Liver (tissue), 9 donors: ENCODE measurements around the gene SPPL2C. TPM values are rescaled to one million over a fixed set of nuclear protein-coding genes. Genes with fewer than 3 reads are reported as not detected.

Experiments
- DNase-seq: peaks from one replicate; pipeline ENCODE4 v3.0.0-alpha.2; 2017; ENCODE audit warnings: low spot score
- H3K27ac ChIP-seq, 2 donors: one replicate each; pipeline ENCODE4 v1.7.0; 2013; ENCODE audit warnings: inconsistent platforms in 2 of 2, low read length in 2 of 2, control low read depth in 1 of 2, low read depth in 1 of 2, mild to moderate bottlenecking in 1 of 2
- H3K27me3 ChIP-seq, 4 donors: one replicate each; pipeline versions ENCODE4 v1.6.1 to v1.7.0; 2013; ENCODE audit warnings: low read length in 3 of 4, inconsistent platforms in 1 of 4, mild to moderate bottlenecking in 1 of 4, moderate library complexity in 1 of 4; ENCODE audit not compliant: control insufficient read depth in 4 of 4, insufficient read depth in 4 of 4
- H3K36me3 ChIP-seq, 4 donors: one replicate each; pipeline versions ENCODE4 v1.6.1 to v1.7.0; 2013; ENCODE audit warnings: low read length in 3 of 4, mild to moderate bottlenecking in 3 of 4, low read depth in 1 of 4, moderate library complexity in 1 of 4; ENCODE audit not compliant: control insufficient read depth in 4 of 4, insufficient read depth in 3 of 4
- H3K4me1 ChIP-seq, 4 donors: one replicate each; pipeline versions ENCODE4 v1.6.1 to v1.7.0; 2013; ENCODE audit warnings: low read length in 3 of 4, mild to moderate bottlenecking in 3 of 4, moderate library complexity in 1 of 4; ENCODE audit not compliant: control insufficient read depth in 4 of 4, insufficient read depth in 4 of 4
- H3K4me3 ChIP-seq, 3 donors: one replicate each; pipeline versions ENCODE4 v1.6.1 to v1.7.0; 2013; ENCODE audit warnings: low read length in 3 of 3, control low read depth in 1 of 3, low read depth in 1 of 3, mild to moderate bottlenecking in 1 of 3
- H3K9ac ChIP-seq, 2 donors: one replicate each; pipeline ENCODE4 v1.7.0; 2013; ENCODE audit warnings: low read length in 2 of 2, mild to moderate bottlenecking in 2 of 2, moderate library complexity in 2 of 2, control low read depth in 1 of 2, low read depth in 1 of 2
- H3K9me3 ChIP-seq, 4 donors: one replicate each; pipeline versions ENCODE4 v1.6.1 to v1.7.0; 2013; ENCODE audit warnings: low read length in 3 of 4; ENCODE audit not compliant: control insufficient read depth in 4 of 4
- ATF3 ChIP-seq: IDR thresholded peaks from 2 replicates; pipeline ENCODE4 v1.6.1; 2016; ENCODE audit warnings: antibody characterized with exemption
- EGR1 ChIP-seq, 2 donors: IDR thresholded peaks; 2 replicates each; pipeline ENCODE4 v1.6.1; 2016 to 2018; ENCODE audit warnings: antibody characterized with exemption in 2 of 2, low read depth in 2 of 2
- FOXA1 ChIP-seq: IDR thresholded peaks from 2 replicates; pipeline ENCODE4 v1.6.1; 2016; ENCODE audit warnings: antibody characterized with exemption
- FOXA2 ChIP-seq: IDR thresholded peaks from 2 replicates; pipeline ENCODE4 v1.6.1; 2016; ENCODE audit warnings: antibody characterized with exemption
- GABPA ChIP-seq, 2 donors: IDR thresholded peaks in 1 of 2; conservative IDR thresholded peaks in 1 of 2; 2 replicates each; pipeline ENCODE4 v1.6.1; 2016; ENCODE audit warnings: antibody characterized with exemption in 2 of 2, mild to moderate bottlenecking in 1 of 2, moderate library complexity in 1 of 2
- HNF4A ChIP-seq, 2 donors: conservative IDR thresholded peaks; 2 replicates each; pipeline ENCODE4 v1.6.1; 2016; ENCODE audit warnings: antibody characterized with exemption in 2 of 2, mild to moderate bottlenecking in 2 of 2
- HNF4G ChIP-seq: IDR thresholded peaks from 2 replicates; pipeline ENCODE4 v1.6.1; 2016; ENCODE audit warnings: antibody characterized with exemption
- JUND ChIP-seq, 2 donors: IDR thresholded peaks; 2 replicates each; pipeline ENCODE4 v1.6.1; 2016; ENCODE audit warnings: antibody characterized with exemption in 2 of 2
- NR2F2 ChIP-seq: IDR thresholded peaks from 2 replicates; pipeline ENCODE4 v1.6.1; 2016; ENCODE audit warnings: antibody characterized with exemption
- RAD21 ChIP-seq, 2 donors: IDR thresholded peaks; 2 replicates each; pipeline ENCODE4 v1.6.1; 2016; ENCODE audit warnings: antibody characterized with exemption in 2 of 2, mild to moderate bottlenecking in 2 of 2
- RXRA ChIP-seq, 2 donors: IDR thresholded peaks; 2 replicates each; pipeline ENCODE4 v1.6.1; 2017 to 2018; ENCODE audit warnings: antibody characterized with exemption in 2 of 2, mild to moderate bottlenecking in 1 of 2
- SP1 ChIP-seq: IDR thresholded peaks from 2 replicates; pipeline ENCODE4 v1.6.1; 2018; ENCODE audit warnings: antibody characterized with exemption, mild to moderate bottlenecking
- TAF1 ChIP-seq: conservative IDR thresholded peaks from 2 replicates; pipeline ENCODE4 v1.6.1; 2016; ENCODE audit warnings: antibody characterized with exemption, mild to moderate bottlenecking
- YY1 ChIP-seq: IDR thresholded peaks from 2 replicates; pipeline ENCODE4 v1.6.1; 2016; ENCODE audit warnings: antibody characterized with exemption, mild to moderate bottlenecking
- whole genome bisulfite sequencing: extraction: QIAGEN DNeasy Blood & Tissue Kit; methylation state at CpG from one replicate; pipeline ENCODE4 v1.1.7; 2013; 5-methylcytosine and 5-hydroxymethylcytosine counted together
- polyA plus RNA-seq, 2 donors: library from polyadenylated mRNA; stranded (reverse) in 1 of 2; unstranded in 1 of 2; fragments of 200-250 nt in 1 of 2; fragments of >200 nt in 1 of 2; fragmentation: Nextera tagmentation in 1 of 2; extraction: Ambion mirVana in 1 of 2; gene quantifications; one replicate each; pipeline versions ENCODE4 v1.2.1 to v1.2.3, GENCODE V29; 2013 to 2015
- total RNA-seq, 2 donors: library from RNA; depleted of rRNA; stranded (reverse); fragments of >200 nt; gene quantifications; one replicate each; pipeline ENCODE4 v1.2.3, GENCODE V29; 2014
- TF ChIP-seq, protein P1 (sequence below): IDR thresholded peaks from 2 replicates; pipeline ENCODE4 v1.6.1; 2016; ENCODE audit warnings: antibody characterized with exemption
- TF ChIP-seq, protein P2 (sequence below): fragments of 150-350 bp; IDR thresholded peaks from 2 replicates; pipeline ENCODE4 v1.5.1; 2017; ENCODE audit warnings: improper control_type of control experiment, low read depth, low read length; ENCODE audit not compliant: missing input control
- TF ChIP-seq, protein P3 (sequence below): IDR thresholded peaks from 2 replicates; pipeline ENCODE4 v1.6.1; 2016; ENCODE audit warnings: antibody characterized with exemption, mild to moderate bottlenecking
- TF ChIP-seq, protein P4 (sequence below): IDR thresholded peaks from 2 replicates; pipeline ENCODE4 v1.6.1; 2016; ENCODE audit warnings: antibody characterized with exemption
- donor health status: healthy.
- donor health status: healthy.
- donor health status: healthy.
- donor health status: healthy.
- donor health status: healthy.

The SPPL2C gene
- total and polyA plus RNA-seq, 4 donors = not detected

GRCh38 chr17:45841883-45842525 is 2.7 kb upstream of the SPPL2C start:
- Histone ChIP-seq H3K36me3 (no peaks in the 10 kb centered on the region), H3K9me3 (no peaks in the 10 kb centered on the region), H3K27ac (no peak overlapping the region), H3K4me1 (no peaks in the 10 kb centered on the region), H3K4me3 (no peak overlapping the region), H3K9ac (no peak overlapping the region), H3K27me3 (no peaks in the 10 kb centered on the region)
- TF ChIP-seq FOXA2 = no peak
- TF ChIP-seq, protein P1, sequence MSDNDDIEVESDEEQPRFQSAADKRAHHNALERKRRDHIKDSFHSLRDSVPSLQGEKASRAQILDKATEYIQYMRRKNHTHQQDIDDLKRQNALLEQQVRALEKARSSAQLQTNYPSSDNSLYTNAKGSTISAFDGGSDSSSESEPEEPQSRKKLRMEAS = no peak
- no peak for TF ChIP-seq JUND (IDR thresholded peaks at IDR 0.05)
- no peak for DNase-seq
- WGBS = 62% methylated on average over 7 of the region's 7 CpGs

DNA sequence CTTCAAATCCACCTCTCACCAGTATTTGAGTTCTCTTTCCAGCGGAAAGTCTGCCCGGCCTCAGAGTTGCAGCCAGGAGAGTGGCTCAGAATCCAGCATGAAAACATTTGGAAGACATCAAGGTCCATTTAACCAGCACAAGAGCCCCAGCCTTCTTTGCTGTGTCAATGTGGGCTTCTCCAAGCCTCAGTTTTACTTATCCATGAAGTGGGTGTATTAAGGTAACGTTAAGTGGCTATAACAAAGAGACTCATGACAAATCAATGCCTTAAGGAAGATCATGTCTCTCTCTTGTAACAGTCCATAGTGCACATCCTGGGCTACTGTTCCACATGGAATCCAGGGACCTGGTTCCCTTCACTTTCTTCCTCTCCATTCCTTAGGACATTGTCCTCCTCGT is 959 bp upstream of the SPPL2C start:
- no peak overlapping the region for H3K27ac ChIP-seq
- H3K36me3 ChIP-seq = no peaks in the 10 kb centered on the region
- DNase-seq = no peak
- WGBS = 90% methylated on average over 4 of the region's 4 CpGs
- H3K4me1 ChIP-seq = no peaks in the 10 kb centered on the region
- no peak overlapping the region for H3K9ac ChIP-seq
- H3K9me3 ChIP-seq = no peaks in the 10 kb centered on the region
- H3K4me3 ChIP-seq = no peak overlapping the region
- no peaks in the 10 kb centered on the region for H3K27me3 ChIP-seq
- TF ChIP-seq JUND (IDR thresholded peaks at IDR 0.05) (no peak), YY1 (no peak), RAD21 (IDR thresholded peaks at IDR 0.05) (no peak), HNF4G (no peak), FOXA1 (no peak), FOXA2 (no peak), ATF3 (no peak), HNF4A (conservative IDR thresholded peaks at IDR 0.05) (no peak), SP1 (no peak), GABPA (IDR thresholded peaks at IDR 0.05 in 1 of 2, conservative IDR thresholded peaks at IDR 0.05 in 1 of 2) (no peak), RXRA (IDR thresholded peaks at IDR 0.05) (no peak), TAF1 (no peak), NR2F2 (no peak), EGR1 (IDR thresholded peaks at IDR 0.05; ENCODE audit: low read depth in 2 of 2) (no peak)
- TF ChIP-seq, protein P1 = no peak
- TF ChIP-seq, protein P2, sequence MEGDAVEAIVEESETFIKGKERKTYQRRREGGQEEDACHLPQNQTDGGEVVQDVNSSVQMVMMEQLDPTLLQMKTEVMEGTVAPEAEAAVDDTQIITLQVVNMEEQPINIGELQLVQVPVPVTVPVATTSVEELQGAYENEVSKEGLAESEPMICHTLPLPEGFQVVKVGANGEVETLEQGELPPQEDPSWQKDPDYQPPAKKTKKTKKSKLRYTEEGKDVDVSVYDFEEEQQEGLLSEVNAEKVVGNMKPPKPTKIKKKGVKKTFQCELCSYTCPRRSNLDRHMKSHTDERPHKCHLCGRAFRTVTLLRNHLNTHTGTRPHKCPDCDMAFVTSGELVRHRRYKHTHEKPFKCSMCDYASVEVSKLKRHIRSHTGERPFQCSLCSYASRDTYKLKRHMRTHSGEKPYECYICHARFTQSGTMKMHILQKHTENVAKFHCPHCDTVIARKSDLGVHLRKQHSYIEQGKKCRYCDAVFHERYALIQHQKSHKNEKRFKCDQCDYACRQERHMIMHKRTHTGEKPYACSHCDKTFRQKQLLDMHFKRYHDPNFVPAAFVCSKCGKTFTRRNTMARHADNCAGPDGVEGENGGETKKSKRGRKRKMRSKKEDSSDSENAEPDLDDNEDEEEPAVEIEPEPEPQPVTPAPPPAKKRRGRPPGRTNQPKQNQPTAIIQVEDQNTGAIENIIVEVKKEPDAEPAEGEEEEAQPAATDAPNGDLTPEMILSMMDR = no peak
- TF ChIP-seq, protein P3, sequence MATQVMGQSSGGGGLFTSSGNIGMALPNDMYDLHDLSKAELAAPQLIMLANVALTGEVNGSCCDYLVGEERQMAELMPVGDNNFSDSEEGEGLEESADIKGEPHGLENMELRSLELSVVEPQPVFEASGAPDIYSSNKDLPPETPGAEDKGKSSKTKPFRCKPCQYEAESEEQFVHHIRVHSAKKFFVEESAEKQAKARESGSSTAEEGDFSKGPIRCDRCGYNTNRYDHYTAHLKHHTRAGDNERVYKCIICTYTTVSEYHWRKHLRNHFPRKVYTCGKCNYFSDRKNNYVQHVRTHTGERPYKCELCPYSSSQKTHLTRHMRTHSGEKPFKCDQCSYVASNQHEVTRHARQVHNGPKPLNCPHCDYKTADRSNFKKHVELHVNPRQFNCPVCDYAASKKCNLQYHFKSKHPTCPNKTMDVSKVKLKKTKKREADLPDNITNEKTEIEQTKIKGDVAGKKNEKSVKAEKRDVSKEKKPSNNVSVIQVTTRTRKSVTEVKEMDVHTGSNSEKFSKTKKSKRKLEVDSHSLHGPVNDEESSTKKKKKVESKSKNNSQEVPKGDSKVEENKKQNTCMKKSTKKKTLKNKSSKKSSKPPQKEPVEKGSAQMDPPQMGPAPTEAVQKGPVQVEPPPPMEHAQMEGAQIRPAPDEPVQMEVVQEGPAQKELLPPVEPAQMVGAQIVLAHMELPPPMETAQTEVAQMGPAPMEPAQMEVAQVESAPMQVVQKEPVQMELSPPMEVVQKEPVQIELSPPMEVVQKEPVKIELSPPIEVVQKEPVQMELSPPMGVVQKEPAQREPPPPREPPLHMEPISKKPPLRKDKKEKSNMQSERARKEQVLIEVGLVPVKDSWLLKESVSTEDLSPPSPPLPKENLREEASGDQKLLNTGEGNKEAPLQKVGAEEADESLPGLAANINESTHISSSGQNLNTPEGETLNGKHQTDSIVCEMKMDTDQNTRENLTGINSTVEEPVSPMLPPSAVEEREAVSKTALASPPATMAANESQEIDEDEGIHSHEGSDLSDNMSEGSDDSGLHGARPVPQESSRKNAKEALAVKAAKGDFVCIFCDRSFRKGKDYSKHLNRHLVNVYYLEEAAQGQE = no peak
- TF ChIP-seq, protein P4, sequence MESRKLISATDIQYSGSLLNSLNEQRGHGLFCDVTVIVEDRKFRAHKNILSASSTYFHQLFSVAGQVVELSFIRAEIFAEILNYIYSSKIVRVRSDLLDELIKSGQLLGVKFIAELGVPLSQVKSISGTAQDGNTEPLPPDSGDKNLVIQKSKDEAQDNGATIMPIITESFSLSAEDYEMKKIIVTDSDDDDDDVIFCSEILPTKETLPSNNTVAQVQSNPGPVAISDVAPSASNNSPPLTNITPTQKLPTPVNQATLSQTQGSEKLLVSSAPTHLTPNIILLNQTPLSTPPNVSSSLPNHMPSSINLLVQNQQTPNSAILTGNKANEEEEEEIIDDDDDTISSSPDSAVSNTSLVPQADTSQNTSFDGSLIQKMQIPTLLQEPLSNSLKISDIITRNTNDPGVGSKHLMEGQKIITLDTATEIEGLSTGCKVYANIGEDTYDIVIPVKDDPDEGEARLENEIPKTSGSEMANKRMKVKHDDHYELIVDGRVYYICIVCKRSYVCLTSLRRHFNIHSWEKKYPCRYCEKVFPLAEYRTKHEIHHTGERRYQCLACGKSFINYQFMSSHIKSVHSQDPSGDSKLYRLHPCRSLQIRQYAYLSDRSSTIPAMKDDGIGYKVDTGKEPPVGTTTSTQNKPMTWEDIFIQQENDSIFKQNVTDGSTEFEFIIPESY = no peak
